ENCODE data around the gene CYP4F22.

- TF ChIP-seq POLR2A (IDR thresholded peaks at IDR 0.05) (no peak), CTCF (IDR thresholded peaks at IDR 0.05) (no peak)
These were observed 2.2 kb upstream of the CYP4F22 start for GRCh38 chr19:15506074-15506571.
